ENCODE data around the gene OPN4.

Gene OPN4

GRCh38 chr10:86662186-86663045 is 8.1 kb downstream of the OPN4 start:
- DNase-seq (ENCODE audit: low read depth, low spot score): no peak

DNA sequence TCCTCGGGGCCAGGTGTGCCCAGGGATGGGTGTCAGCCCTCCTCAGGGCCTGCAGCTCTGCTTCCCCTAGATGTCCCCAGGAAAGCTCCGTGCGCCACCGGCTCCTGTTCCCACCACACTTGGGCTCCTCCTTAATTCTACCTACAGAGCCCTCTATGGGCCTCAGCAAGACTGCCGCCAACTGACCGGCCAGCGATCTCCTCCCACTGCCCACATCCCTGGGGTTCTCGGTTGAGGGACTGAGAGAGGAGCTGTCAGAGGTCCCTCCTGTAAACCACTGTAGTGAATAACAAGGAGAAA is 8.6 kb downstream of the OPN4 start:
- no peak for DNase-seq (ENCODE audit: low read depth, low spot score)

DNA sequence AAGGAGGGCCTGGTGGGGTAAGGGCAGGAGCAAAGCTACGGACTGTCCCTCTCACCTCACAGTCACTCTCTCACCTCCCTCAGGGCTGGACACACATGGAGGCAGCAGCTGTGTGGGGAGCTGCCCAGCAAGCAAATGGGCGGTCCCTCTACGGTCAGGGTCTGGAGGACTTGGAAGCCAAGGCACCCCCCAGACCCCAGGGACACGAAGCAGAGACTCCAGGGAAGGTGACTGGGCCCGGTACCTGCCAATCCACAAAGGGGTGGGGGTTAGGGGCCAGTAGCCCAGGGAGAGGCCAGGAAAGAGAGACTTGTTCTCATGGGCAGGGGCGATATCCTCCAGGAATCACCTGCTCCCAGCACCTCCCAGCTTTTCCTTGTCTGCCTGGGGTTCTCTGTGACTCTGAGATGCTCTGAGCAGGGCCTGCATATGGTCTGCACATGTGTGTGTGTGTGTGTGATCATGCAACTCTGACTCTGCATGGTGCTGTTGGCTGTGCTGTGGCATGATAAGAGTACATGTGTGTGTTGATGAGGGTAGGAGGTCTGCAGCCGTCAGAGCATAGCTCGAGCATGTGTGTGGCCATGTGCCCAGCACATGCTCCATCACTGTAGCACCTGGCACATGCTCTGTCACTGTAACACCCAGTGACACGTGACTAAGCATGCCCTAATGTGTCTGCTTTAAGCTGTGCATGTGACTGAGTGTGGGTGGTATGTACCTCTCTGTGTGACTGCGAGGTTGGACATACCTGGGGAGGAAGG is 9.4 kb downstream of the OPN4 start:
- DNase-seq (ENCODE audit: low read depth, low spot score): no peak

GRCh38 chr10:86664341-86665217 is 10.2 kb downstream of the OPN4 start:
- no peak for DNase-seq (ENCODE audit: low read depth, low spot score)

GRCh38 chr10:86665218-86665607 is 10.9 kb downstream of the OPN4 start:
- DNase-seq (ENCODE audit: low read depth, low spot score): no peak

- DNase-seq (ENCODE audit: low read depth, low spot score): no peak
Observed at GRCh38 chr10:86665868-86666267, 11.5 kb downstream of the OPN4 start.

DNA sequence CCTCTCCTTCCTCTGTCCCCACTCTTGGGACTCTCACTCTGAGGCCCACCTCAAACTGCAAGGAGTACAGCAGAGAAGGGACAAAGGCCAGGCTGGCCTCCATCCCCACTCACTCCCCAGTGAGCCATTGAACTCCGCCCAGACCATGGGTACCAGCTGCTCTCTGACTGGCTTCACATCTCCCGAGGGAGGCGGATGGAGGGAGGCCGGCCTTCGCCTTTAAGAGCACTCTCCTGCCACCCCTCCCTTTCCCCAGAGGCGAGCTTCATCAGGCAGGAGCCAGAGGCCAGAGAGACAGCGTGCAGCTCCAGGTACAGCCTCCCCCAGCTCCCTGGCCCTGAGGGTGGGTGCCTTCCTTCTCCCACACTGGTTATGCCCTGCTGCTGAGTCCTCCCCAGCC is 12.2 kb downstream of the OPN4 start:
- DNase-seq (ENCODE audit: low read depth, low spot score): no peak

GRCh38 chr10:86667421-86668181 is 13.3 kb downstream of the OPN4 start:
- DNase-seq (ENCODE audit: low read depth, low spot score): no peak

DNA sequence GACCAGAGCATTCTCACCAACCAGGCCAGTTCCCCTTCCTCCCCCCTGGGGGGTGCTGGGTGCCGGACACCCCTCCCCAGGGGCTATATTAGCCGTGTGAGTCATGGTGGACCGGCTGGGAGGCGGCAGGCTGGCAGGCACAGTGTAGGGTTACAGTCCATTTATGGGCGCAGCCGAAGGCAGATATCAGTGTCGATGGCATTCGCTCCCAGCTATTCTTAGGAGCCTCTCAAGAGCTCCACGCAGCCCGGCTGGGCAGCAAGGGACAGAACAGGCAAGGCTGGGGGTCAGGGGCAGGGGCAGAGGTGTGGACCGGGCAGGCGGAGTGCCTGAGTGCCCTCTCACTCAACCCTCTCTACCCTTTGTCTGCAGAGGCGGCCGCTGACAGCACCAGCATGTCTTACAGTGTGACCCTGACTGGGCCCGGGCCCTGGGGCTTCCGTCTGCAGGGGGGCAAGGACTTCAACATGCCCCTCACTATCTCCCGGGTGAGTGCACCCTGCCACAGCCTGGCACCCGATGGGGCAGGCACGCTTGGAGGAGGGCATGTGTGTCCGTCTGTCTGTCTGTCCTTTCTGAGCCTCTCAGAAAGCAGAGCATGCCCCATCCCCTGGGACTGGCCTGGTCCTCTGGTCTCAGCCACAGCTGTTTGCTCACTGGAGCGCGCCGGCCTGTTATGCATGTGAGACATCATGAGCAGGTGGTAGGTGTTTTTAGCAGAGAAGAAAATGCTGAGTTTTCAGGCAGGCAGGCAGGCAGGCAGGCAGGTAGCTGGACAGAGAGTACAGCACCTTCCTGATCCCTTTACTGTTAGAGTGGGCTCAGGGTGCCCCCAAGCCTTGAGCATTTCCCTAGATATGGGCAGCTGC is 14.2 kb downstream of the OPN4 start, which contains the start of gene LDB3:
Gene LDB3, plus strand, starts transcription at position 215 of the 869 bp plus-strand sequence. Its CDS starts 181 bp downstream, at position 396.
- no peak for DNase-seq (ENCODE audit: low read depth, low spot score)

- DNase-seq (ENCODE audit: low read depth, low spot score): no peak
Observed at GRCh38 chr10:86670290-86670811, 16.0 kb downstream of the OPN4 start.

DNA sequence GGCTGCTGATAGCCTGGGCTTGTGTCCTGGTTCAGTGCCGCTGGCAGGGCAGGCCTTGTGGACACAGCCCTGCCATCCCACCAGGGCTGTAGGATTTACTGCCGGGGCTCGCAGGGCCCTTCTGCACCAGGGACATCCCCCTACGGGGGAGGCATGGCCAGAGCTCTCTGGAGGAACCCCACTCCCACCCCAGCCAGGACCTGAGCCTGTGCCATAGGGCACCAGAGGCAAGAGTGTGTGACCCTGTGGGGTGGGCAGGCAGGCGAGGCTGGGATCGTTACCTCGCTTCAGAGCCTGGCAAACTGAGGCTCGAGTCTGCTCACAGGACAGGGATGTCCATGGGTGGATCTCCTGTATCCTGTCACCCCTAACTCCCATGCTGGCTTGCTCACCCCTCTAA is 16.5 kb downstream of the OPN4 start:
- no peak for DNase-seq (ENCODE audit: low read depth, low spot score)

DNA sequence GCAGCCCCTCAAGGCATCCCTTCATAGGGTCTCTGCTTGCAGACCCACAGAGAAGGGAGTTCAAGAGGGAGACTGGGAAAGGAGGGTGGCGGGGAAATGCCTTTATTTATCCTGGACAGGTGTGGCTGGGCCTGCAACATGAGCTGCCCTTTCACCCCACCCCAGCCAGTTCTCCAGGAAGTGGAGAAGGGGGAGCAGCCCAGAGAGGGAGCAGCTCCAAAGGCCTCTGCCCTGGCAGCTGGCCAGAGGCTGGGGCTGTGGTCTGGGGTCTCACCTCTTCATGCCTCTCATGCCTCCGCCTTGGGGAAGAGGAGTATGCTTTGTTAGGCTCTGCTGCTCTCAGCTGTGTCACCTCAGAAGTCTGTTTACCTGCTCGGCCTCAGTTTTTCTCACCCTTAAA is 17.1 kb downstream of the OPN4 start:
- DNase-seq (ENCODE audit: low read depth, low spot score): no peak

DNA sequence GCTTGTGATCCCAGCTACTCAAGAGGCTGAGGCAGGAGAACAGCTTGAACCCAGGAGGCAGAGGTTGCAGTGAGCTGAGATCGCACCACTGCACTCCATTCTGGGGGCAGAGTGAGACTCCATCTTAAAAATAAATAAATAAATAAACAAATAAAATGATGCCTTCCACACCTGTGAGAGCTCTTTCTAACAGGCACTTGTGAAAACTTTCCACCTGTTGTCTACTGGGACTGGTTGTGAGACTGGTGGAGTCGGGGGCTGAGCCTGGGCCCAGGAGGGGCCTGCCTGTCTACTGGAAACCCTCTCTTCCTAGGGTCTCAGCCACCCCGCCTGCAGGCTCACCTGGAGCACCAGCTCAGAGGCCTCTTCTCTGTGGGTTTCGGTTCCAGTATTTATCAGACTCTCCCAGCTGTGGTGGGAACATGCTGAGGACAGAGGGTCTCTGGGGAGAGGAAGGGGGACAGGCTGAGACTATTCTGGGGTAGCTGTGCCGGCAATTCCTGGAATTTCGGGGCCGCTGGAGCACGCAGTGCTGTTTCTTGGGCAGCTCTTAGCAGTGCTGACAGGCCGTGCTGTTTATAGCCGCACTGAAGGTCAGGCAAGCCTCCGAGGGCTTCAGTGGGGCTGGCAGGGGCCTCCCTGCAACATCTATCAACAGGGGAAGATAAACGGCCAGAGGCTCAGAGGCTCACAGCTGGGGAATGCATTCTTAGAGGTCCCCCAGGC is 17.8 kb downstream of the OPN4 start:
- DNase-seq (ENCODE audit: low read depth, low spot score): no peak

DNA sequence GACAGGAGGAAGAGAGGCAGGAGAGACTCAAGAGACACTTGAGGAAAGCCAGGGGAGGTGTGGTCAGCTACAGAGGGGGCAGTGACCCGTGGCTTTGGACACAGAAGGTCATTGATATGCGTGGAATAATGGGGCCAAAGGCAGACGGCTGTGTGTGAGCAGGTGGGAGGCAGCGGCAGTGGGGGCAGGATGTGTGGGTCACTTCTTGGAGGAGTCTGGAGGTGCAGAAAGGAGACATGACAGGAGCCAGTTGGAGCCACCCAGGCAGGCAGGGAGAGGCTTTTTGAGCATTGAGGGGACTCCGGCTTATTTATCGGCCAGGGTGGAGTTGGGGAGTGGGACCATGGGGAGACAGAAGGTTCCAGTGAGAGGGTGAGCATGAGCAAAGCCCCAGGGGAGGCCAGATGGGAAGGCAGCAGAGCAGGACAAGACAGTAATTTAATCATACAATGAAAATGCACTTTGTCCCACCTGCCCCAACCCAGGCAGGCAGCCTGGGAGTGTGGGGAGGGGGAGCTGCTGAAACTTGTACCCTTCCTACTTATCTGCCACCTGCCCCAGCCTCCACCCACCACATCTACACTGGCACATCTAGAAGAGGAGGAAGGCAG is 19.0 kb downstream of the OPN4 start:
- no peak for DNase-seq (ENCODE audit: low read depth, low spot score)

- DNase-seq (ENCODE audit: low read depth, low spot score): no peak
Observed at GRCh38 chr10:86673827-86674581, 19.7 kb downstream of the OPN4 start.

DNA sequence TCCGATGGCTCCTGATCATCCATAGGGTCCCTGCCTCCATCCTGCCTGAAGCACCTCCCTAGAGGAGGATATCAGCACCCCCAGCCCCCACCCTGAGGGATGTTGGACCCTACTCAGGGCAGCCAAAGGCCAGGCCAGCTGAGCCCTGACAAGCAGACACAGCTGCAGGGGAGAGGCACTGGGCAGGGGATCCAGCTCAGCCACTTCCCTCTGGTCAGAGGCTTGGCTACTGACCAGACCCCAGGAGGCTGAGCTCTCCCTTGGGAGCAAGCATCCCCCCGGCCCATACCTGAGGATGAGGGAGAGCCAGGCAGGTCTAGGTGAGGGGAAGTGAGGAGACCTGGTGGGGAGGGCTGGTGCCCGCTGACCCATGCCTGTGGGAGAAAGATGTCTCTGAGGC is 20.6 kb downstream of the OPN4 start:
- DNase-seq (ENCODE audit: low read depth, low spot score): no peak

GRCh38 chr10:86677374-86677773 is 23.0 kb downstream of the OPN4 start:
- no peak for DNase-seq (ENCODE audit: low read depth, low spot score)
